ENCODE measurements around the gene PACSIN2.
"Not testable (repeated sequence)": the region's sequence is repeated elsewhere in the genome, so short reads cannot be mapped to it uniquely, and the experiment has no call there.

The PACSIN2 gene

GRCh38 chr22:42964994-42965699 is 49.8 kb downstream of the PACSIN2 start:
- no peak for DNase-seq (ENCODE audit: low spot score)

GRCh38 chr22:42963231-42963595 is 51.7 kb downstream of the PACSIN2 start:
- no peak for DNase-seq (ENCODE audit: low spot score)

- no peak for DNase-seq (ENCODE audit: low spot score)
These were observed 52.4 kb downstream of the PACSIN2 start for GRCh38 chr22:42962295-42963230.

GRCh38 chr22:42961810-42962209 is 53.1 kb downstream of the PACSIN2 start:
- no peak for DNase-seq (ENCODE audit: low spot score)

- DNase-seq (ENCODE audit: low spot score) = not testable (repeated sequence)
These were observed 53.6 kb downstream of the PACSIN2 start for GRCh38 chr22:42961400-42961690.

- no peak for DNase-seq (ENCODE audit: low spot score)
These were observed 54.2 kb downstream of the PACSIN2 start for GRCh38 chr22:42960531-42961399.

GRCh38 chr22:42959576-42960509 is 55.1 kb downstream of the PACSIN2 start:
- peak; percentile 81 for DNase-seq (ENCODE audit: low spot score)

GRCh38 chr22:42958937-42959336 is 56.0 kb downstream of the PACSIN2 start:
- no peak for DNase-seq (ENCODE audit: low spot score)

GRCh38 chr22:42957958-42958357 is 57.0 kb downstream of the PACSIN2 start:
- no peak for DNase-seq (ENCODE audit: low spot score)

- DNase-seq (ENCODE audit: low spot score) = no peak
These were observed 57.4 kb downstream of the PACSIN2 start for GRCh38 chr22:42957544-42957943.

- no peak for DNase-seq (ENCODE audit: low spot score)
These were observed 59.1 kb downstream of the PACSIN2 start for GRCh38 chr22:42955848-42956247.

GRCh38 chr22:42955087-42955635 is 59.8 kb downstream of the PACSIN2 start:
- DNase-seq (ENCODE audit: low spot score) = no peak

- DNase-seq (ENCODE audit: low spot score) = not testable (repeated sequence)
These were observed 61.2 kb downstream of the PACSIN2 start for GRCh38 chr22:42953751-42954150.

GRCh38 chr22:42951093-42951710 is 63.7 kb downstream of the PACSIN2 start:
- no peak for DNase-seq (ENCODE audit: low spot score)

GRCh38 chr22:42950281-42950680 is 64.7 kb downstream of the PACSIN2 start:
- no peak for DNase-seq (ENCODE audit: low spot score)

GRCh38 chr22:42949159-42949558 is 65.8 kb downstream of the PACSIN2 start:
- DNase-seq (ENCODE audit: low spot score) = peak; percentile 45

GRCh38 chr22:42948294-42948693 is 66.7 kb downstream of the PACSIN2 start:
- DNase-seq (ENCODE audit: low spot score) = no peak

GRCh38 chr22:42947211-42947990 is 67.5 kb downstream of the PACSIN2 start:
- DNase-seq (ENCODE audit: low spot score) = peak; percentile 81

GRCh38 chr22:42946546-42947198 is 68.3 kb downstream of the PACSIN2 start:
- peak; percentile 29 for DNase-seq (ENCODE audit: low spot score)
